Gastroesophageal sphincter (tissue), 4 donors: Measurements from ENCODE around the gene MYL12A. TPM values are rescaled to one million over a fixed set of nuclear protein-coding genes. Genes with fewer than 3 reads are reported as not detected.
"Not testable (repeated sequence)": the region's sequence is repeated elsewhere in the genome, so short reads cannot be mapped to it uniquely, and the experiment has no call there.

Experiments
- ATAC-seq: fragments of 150-250 bp; one replicate; pipeline ENCODE4 v1.9.1; 2016; ENCODE audit warnings: mild to moderate bottlenecking, moderate library complexity
- H3K27ac ChIP-seq, 4 donors: fragments of 200-600 bp; sonication (generic) in 3 of 4; 1 replicate in 3 of 4; 2 replicates in 1 of 4; pipeline ENCODE4 v1.5.1; 2016 to 2019
- H3K27me3 ChIP-seq: fragments of 200-600 bp; sonication (generic); one replicate; pipeline ENCODE4 v1.5.1; 2019
- H3K36me3 ChIP-seq, 2 donors: fragments of 200-600 bp; sonication (generic); one replicate each; pipeline ENCODE4 v1.5.1; 2019; ENCODE audit warnings: control low read depth in 1 of 2
- H3K4me1 ChIP-seq, 3 donors: fragments of 200-600 bp; sonication (generic); 1 replicate in 2 of 3; 2 replicates in 1 of 3; pipeline ENCODE4 v1.5.1; 2016 to 2019; ENCODE audit warnings: control low read depth in 2 of 3
- H3K4me3 ChIP-seq, 2 donors: fragments of 200-600 bp; sonication (generic); one replicate each; pipeline ENCODE4 v1.5.1; 2019; ENCODE audit warnings: mild to moderate bottlenecking in 1 of 2, moderate library complexity in 1 of 2
- H3K9me3 ChIP-seq, 3 donors: fragments of 200-600 bp; sonication (generic); one replicate each; pipeline ENCODE4 v1.5.1; 2017 to 2019; ENCODE audit warnings: control low read depth in 2 of 3
- CTCF ChIP-seq, 4 experiments: fragments of 200-600 bp in 2 of 4; fragments of 450-650 bp in 2 of 4; sonication (generic) in 1 of 4; IDR thresholded peaks; one replicate each; pipeline ENCODE4 v1.5.1; 2017 to 2019; ENCODE audit warnings: antibody characterized with exemption in 4 of 4, mild to moderate bottlenecking in 2 of 4, moderate library complexity in 2 of 4
- EP300 ChIP-seq: sonication (generic); formaldehyde crosslinking; IDR thresholded peaks from one replicate; pipeline ENCODE4 v1.6.1; 2017; ENCODE audit warnings: antibody characterized with exemption, mild to moderate bottlenecking
- POLR2A ChIP-seq, 2 donors: fragments of 450-650 bp; IDR thresholded peaks; one replicate each; pipeline ENCODE4 v1.6.1; 2017; ENCODE audit warnings: antibody characterized with exemption in 2 of 2, mild to moderate bottlenecking in 2 of 2, moderate library complexity in 1 of 2
- POLR2AphosphoS5 ChIP-seq: sonication (generic); formaldehyde crosslinking; IDR thresholded peaks from one replicate; pipeline ENCODE4 v1.6.1; 2017; ENCODE audit warnings: antibody characterized with exemption
- WGBS, 2 donors: methylation state at CpG; one replicate each; pipeline ENCODE4 v1.1.5; 2018; ENCODE audit warnings: low coverage in 1 of 2; 5-methylcytosine and 5-hydroxymethylcytosine counted together
- total RNA-seq, 4 donors: library from RNA; depleted of rRNA; stranded (reverse); fragments of >200 nt; gene quantifications; one replicate each; pipeline ENCODE4 v1.1.0, GENCODE V29; 2016

Gene MYL12A
- total RNA-seq, 4 donors from 2014 or later, result 193 to 582 (median 307) TPM

- Histone ChIP-seq H3K27ac (peak within 1 kb of the TSS; percentile 77 to 95 (median 82)), H3K36me3 (peaks cover 0 to 7% of the 10 kb centered on the region in 2 donors), H3K4me3 (peak within 1 kb of the TSS; percentile 49 to 75), H3K4me1 (peaks cover 0 to 32% (median 3%) of the 10 kb centered on the region in 3 donors), H3K9me3 (no peaks in the 10 kb centered on the region), H3K27me3 (no peaks in the 10 kb centered on the region)
- 29 to 30% methylated on average over 7 to 9 of the region's 9 CpGs for WGBS, 2 donors
- no peak for TF ChIP-seq EP300
- no peak for TF ChIP-seq CTCF (IDR thresholded peaks at IDR 0.05)
- TF ChIP-seq POLR2A (IDR thresholded peaks at IDR 0.05), result no peak
- peak; percentile 64 for TF ChIP-seq POLR2AphosphoS5
- ATAC-seq, result peak; percentile 37
Measured at GRCh38 chr18:3219631-3220335, 27.8 kb upstream of the MYL12A start, which contains the start of gene MYOM1. Gene MYOM1 (minus strand): TSS chr18:3219968. CDS start chr18:3215223, 4,745 bp downstream.

GRCh38 chr18:3220868-3221267 is 26.7 kb upstream of the MYL12A start:
- H3K9me3 ChIP-seq, H3K4me3 ChIP-seq, H3K36me3 ChIP-seq, ATAC-seq, H3K27me3 ChIP-seq: not testable (repeated sequence)
- peak overlapping the region in 3 of 4 donors; percentile 77 to 86 (median 79) for H3K27ac ChIP-seq
- peaks cover 0 to 32% (median 3%) of the 10 kb centered on the region in 3 donors for H3K4me1 ChIP-seq
- 68 to 92% methylated on average over 3 to 4 of the region's 4 CpGs for WGBS, 2 donors

- no peak for ATAC-seq
- Histone ChIP-seq H3K36me3 (no peaks in the 10 kb centered on the region), H3K27ac (no peak overlapping the region), H3K27me3 (no peaks in the 10 kb centered on the region), H3K9me3 (no peaks in the 10 kb centered on the region), H3K4me1 (peaks cover 0 to 32% (median 3%) of the 10 kb centered on the region in 3 donors), H3K4me3 (no peak overlapping the region)
- WGBS, 2 donors, result 87 to 90% methylated on average over 6 of the region's 6 CpGs
- TF ChIP-seq POLR2A (IDR thresholded peaks at IDR 0.05), result no peak
- no peak for TF ChIP-seq EP300
- no peak for TF ChIP-seq POLR2AphosphoS5
Measured at GRCh38 chr18:3221496-3221895, 26.1 kb upstream of the MYL12A start.

GRCh38 chr18:3223356-3223755 is 24.2 kb upstream of the MYL12A start:
- no peak for ATAC-seq
- H3K36me3 ChIP-seq, result no peaks in the 10 kb centered on the region
- 80 to 93% methylated on average over 1 of the region's 1 CpG for WGBS, 2 donors
- H3K4me3 ChIP-seq, result no peak overlapping the region
- peaks cover 0 to 26% (median 3%) of the 10 kb centered on the region in 3 donors for H3K4me1 ChIP-seq
- TF ChIP-seq CTCF (IDR thresholded peaks at IDR 0.05) (no peak), POLR2A (IDR thresholded peaks at IDR 0.05) (no peak), POLR2AphosphoS5 (no peak), EP300 (no peak)
- no peak overlapping the region for H3K27ac ChIP-seq
- no peaks in the 10 kb centered on the region for H3K9me3 ChIP-seq
- H3K27me3 ChIP-seq, result no peaks in the 10 kb centered on the region

- Histone ChIP-seq H3K27ac (no peak overlapping the region), H3K27me3 (no peaks in the 10 kb centered on the region), H3K4me3 (no peak overlapping the region), H3K4me1 (peaks cover 0 to 26% (median 3%) of the 10 kb centered on the region in 3 donors), H3K9me3 (no peaks in the 10 kb centered on the region), H3K36me3 (no peaks in the 10 kb centered on the region)
- WGBS, 2 donors, result 92% methylated on average over 2 of the region's 3 CpGs; no CpG with 5 or more reads in 1 of the 2 donors
- TF ChIP-seq EP300 (no peak), CTCF (IDR thresholded peaks at IDR 0.05) (no peak), POLR2AphosphoS5 (no peak)
- ATAC-seq, result no peak
Measured at GRCh38 chr18:3224223-3224622, 23.4 kb upstream of the MYL12A start.

GRCh38 chr18:3225588-3225987 is 22.0 kb upstream of the MYL12A start:
- Histone ChIP-seq H3K36me3 (no peaks in the 10 kb centered on the region), H3K27me3 (no peaks in the 10 kb centered on the region), H3K4me3 (no peak overlapping the region), H3K4me1 (peaks cover 0 to 16% (median 0%) of the 10 kb centered on the region in 3 donors), H3K9me3 (no peaks in the 10 kb centered on the region), H3K27ac (no peak overlapping the region)
- WGBS, 2 donors, result 100% methylated on average over 1 of the region's 3 CpGs; no CpG with 5 or more reads in 1 of the 2 donors
- no peak for ATAC-seq
- no peak for TF ChIP-seq CTCF (IDR thresholded peaks at IDR 0.05)
- no peak for TF ChIP-seq EP300
- TF ChIP-seq POLR2A (IDR thresholded peaks at IDR 0.05), result no peak
- TF ChIP-seq POLR2AphosphoS5, result no peak
